AG09319 (cell line): ENCODE data around the gene SLC7A7.
"Not testable (repeated sequence)": the region's sequence is repeated elsewhere in the genome, so short reads cannot be mapped to it uniquely, and the experiment has no call there.

ENCODE experiments used
- DNase-seq: peaks from one replicate; pipeline ENCODE4 v3.0.0-alpha.2; 2010; ENCODE audit warnings: low read depth; ENCODE audit errors: extremely low read depth
- TF ChIP-seq, protein P1 (sequence below): IDR thresholded peaks from 2 replicates; pipeline ENCODE4 v1.5.1; 2011; ENCODE audit warnings: low read depth, mild to moderate bottlenecking, inconsistent platforms, low read length, moderate library complexity

Gene SLC7A7

DNA sequence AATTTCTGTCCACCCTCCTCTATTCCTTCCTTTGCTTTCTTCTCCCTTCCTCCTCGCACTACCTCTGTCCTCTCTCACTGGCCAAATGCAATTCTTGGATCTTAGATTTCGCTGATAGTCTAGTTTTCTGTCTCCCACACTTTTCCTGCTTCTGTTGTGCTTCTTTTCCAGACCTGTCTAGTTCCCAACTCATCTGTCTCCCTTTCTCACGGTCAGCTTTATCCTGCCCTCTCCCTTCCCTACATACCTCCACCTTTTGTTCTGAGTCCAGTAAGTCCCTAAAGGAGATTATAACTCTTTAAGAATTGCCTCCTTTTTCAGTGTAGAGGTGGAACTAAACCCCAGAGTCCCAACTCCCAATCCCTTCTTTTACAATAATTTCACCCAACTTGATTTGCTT, 20.3 kb upstream of the SLC7A7 start:
- no peak for DNase-seq
- TF ChIP-seq, protein P1, sequence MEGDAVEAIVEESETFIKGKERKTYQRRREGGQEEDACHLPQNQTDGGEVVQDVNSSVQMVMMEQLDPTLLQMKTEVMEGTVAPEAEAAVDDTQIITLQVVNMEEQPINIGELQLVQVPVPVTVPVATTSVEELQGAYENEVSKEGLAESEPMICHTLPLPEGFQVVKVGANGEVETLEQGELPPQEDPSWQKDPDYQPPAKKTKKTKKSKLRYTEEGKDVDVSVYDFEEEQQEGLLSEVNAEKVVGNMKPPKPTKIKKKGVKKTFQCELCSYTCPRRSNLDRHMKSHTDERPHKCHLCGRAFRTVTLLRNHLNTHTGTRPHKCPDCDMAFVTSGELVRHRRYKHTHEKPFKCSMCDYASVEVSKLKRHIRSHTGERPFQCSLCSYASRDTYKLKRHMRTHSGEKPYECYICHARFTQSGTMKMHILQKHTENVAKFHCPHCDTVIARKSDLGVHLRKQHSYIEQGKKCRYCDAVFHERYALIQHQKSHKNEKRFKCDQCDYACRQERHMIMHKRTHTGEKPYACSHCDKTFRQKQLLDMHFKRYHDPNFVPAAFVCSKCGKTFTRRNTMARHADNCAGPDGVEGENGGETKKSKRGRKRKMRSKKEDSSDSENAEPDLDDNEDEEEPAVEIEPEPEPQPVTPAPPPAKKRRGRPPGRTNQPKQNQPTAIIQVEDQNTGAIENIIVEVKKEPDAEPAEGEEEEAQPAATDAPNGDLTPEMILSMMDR, result no peak

DNA sequence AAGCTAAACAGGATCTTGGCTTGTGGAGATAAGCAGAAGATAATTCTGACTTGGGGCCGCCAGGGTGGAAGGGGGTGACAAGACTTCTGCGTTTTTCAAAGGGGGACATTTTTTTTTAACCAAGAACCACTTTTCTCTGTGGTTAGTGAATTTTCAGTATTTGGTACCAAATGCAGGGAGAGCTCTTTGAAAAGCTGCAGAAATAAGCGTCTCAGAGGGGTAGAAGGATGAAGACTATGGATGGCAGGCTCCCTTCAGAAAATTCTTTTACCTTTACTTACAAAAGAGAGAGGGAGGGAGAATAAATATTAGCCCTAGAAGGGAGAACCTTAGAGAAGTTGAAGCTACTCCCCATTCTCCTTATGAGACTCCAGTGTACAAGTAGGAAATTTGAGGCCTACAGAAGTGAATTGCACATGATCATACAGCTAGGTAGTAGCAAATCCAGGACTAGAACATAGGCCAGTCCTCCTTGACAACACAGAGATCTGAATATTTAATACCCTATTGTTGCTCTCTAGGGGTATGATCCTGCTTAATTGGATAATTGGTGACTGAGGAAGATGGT, 15.3 kb upstream of the SLC7A7 start:
- TF ChIP-seq, protein P1, result no peak
- no peak for DNase-seq

DNA sequence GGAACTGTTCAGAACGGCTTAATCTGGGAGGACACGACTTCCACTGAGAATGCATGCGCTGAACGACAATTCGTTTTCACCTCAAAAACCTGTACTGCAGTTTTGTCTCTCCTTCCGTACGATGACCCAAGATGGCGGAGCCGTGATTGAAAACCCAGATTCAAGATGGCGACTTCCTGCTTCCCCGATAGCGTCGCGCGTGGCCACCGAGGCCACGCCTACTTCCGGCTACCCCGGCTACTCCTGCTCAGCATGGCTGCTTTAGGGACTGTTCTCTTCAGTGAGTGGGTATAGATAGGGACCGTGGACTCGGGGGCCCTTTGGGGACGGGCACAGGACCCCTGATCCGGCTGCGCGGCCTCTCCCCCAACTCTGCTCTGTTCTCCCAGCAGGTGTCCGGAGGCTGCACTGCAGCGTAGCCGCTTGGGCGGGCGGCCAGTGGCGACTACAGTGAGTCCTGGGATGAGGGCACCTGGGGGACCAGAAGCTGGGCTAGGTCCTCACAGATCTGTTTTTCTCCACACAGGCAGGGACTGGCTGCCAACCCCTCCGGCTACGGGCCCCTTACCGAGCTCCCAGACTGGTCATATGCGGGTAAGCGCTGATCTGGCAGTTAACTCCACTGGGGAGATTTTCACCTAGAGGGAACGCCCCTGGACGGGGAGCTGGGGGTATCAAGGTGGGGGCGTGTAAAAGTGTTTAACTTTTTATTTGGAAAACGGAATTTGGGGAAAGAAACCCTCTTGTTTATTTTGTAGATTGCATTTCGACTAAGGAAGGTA, 14.6 kb upstream of the SLC7A7 start, which contains the start of gene MRPL52:
TSS of gene MRPL52 (plus strand) at position 227 of the 782 bp plus-strand sequence. CDS start at position 253, 26 bp downstream.
- no peak for DNase-seq
- TF ChIP-seq, protein P1, result no peak

DNA sequence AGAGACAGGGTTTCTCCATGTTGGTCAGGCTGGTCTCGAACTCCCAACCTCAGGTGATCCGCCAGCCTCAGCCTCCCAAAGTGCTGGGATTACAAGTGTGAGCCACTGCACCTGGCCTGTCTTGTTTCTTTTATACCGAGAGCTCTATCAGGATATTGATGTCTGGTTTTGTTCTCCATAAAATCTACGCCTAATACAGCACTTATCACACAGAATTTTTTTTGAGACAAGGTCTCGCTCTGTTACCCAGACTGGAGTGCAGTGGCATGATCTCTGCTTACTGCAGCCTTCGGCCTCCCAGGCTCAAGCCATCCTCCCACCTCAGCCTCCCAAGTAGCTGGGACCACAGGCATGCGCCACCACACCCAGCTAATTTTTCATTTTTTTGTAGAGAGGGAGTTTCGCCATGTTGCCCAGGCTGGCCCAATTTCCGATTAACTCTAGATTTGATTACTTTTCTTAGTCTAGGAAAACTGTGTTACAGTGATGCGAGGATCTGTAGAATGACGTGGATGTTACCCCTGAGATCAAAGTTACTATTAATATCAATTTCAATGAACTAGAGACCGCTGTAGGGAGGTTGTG, 13.9 kb upstream of the SLC7A7 start:
- not testable (repeated sequence) for DNase-seq

DNA sequence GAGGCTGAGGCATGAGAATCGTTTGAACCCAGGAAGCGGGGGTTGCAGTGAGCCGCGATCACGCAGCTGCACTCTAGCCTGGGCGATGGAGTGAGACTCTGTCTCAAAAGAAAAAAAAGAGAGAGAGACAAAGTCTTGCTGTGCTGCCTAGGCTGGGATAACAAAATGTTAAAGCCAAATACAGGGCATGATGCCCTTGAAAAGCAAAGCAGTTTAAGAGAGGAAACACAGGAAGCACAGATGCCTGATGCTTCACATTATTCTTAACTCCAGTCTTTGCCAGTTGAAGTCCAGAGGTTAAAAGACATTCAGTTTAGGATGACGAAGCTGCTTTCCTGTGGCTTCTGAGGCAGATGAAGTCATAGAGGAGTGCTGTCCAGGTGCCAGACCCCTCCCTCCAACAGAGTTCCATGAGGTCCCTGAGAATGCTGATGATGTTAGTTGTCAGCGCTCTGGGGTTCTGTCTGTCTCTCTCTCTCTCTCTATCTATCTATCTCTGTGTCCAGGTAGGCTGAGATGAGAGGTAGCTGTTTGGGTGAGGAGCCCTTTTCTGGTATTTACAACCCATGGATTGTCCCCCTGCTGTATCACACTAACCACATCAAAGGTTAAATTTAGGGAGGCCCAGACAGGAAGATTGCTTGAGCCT, 9.6 kb upstream of the SLC7A7 start:
- no peak for DNase-seq
- TF ChIP-seq, protein P1, result no peak

DNA sequence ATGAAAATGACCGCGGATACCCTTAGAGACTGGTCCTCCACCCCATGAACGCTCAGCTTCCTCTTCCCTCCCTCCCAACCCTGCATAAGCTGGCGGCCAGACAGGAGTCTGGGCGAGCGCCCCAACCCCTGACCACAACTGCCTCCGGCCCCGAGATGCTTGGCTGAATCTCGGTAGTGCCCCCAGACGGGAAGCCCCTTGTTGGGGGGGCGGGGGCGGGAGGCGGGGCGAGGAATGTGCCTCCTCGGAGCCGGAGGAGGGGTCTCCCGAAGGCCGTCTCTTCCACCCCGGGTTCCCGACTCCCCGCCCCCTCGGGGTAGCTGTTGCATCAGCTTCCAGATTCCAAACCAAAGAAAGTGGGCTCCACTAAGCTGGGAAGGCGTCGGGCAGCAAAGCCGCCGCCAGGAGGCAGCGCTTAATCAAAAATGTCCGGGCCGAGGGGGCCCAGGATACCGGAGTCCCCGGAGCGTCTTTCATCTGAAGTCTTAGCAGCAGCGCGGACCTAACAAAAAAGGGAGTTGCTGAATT, 7.4 kb upstream of the SLC7A7 start:
- TF ChIP-seq, protein P1, result peak; percentile 89
- peak; percentile 85 for DNase-seq

DNA sequence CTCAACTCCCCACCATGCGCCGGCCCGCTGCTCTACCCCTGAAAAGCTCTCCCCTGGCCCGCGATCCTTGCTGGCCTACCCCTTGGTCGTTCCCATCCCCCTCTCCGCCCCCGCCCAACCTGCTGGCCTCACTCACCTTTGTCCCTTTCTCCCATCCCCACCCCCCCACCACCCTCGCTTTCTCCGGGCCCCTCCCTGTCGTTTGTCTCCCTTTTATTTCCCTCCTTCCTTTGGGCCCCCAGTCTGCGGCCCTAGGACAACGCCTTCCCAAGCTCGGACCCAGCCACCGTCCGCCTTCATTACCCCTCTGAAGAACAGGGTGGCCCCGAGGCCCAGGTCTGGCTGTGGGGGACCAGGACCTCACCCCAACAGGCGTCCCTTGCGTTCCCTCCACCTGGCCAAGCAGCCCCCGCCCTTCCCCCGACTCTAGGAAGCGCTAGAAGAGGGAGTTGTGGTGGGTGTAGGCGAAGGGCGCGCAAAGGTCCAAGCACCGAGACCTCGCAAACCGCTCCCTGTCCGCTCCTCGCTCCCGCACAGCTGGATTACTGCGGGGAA, 6.9 kb upstream of the SLC7A7 start:
- TF ChIP-seq, protein P1, result no peak
- no peak for DNase-seq
